HG03025 (cell line): ENCODE results near the gene CMC1.
A peak's percentile ranks its signal among the peaks of the same experiment; 100 is the strongest.
"Not testable (repeated sequence)": the region's sequence is repeated elsewhere in the genome, so short reads cannot be mapped to it uniquely, and the experiment has no call there.

Experiments
- ATAC-seq: cut with Tn5 transposase; IDR thresholded peaks from one replicate; pipeline ENCODE4 v1.9.1; 2021; ENCODE audit warnings: mild to moderate bottlenecking, moderate library complexity; ENCODE audit not compliant: unreplicated experiment, low FRiP score

CMC1 gene

DNA sequence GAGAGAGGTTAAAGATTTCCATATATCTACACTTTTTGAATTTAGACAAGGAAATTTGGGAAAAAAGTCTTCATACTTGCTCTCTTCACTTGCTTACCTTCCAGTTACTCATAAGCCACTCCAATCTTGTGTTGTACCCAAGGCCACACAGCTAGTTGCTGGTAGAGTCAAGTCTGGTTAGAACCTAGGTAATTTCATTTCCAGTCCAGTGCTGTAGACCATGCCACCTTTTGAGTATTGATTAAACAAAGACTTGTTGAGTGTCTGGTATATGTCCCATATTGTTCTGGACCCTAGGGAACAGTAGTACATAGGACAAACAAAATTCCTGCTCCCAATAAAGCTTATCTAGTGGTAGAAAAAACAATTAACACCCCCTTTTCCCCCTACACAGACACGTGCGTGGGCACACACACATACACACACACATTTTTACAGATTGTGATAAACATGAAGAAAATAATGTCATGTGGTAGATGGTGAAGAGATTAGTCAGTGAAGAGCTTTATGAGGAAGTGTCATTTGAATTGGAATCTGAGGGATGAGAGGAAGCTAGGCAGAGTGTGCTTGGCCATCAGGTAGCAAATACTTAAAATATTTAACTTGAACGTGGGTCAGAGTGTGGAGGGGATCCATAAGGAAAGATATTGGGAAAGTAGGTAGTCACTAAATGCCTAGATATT is 2.1 kb downstream of the CMC1 start:
- no peak for ATAC-seq

DNA sequence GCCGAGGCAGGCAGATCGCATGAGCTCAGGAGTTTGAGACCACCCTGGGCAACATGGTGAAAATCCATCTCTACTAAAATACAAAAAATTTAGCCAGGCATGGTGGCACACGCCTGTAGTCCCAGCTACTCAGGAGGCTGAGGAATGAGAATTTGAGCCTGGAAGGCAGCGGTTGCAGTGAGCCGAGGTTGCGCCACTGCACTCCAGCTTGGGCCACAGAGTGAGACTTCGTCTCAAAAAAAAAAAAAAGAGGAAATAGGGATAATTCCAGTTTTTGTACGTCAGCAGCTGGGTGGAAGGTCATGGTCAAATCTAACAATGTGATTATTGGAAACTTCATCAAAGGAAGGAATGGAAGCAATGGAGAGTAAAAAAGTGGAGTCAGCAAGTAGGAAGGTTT is 3.1 kb downstream of the CMC1 start:
- ATAC-seq = no peak

DNA sequence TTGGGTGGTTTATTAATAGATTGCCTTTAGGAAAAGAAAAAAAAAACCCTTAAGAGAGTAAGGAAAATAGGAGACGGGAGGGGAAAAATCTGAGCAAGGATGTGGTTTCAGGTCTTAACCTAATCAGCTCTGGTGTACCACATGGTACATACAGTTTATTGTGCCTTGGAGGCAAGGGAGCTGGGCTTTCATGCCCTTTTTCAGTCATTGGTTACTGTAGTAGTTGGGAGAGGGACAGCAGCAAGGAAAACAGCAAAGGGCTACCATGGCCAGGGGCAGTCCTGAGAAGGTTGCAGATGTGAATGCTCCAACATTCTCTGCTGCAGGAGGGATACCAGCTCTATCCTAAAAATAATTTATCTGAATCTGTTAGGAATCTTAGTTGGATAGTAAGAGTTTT is 5.9 kb downstream of the CMC1 start:
- ATAC-seq = no peak

DNA sequence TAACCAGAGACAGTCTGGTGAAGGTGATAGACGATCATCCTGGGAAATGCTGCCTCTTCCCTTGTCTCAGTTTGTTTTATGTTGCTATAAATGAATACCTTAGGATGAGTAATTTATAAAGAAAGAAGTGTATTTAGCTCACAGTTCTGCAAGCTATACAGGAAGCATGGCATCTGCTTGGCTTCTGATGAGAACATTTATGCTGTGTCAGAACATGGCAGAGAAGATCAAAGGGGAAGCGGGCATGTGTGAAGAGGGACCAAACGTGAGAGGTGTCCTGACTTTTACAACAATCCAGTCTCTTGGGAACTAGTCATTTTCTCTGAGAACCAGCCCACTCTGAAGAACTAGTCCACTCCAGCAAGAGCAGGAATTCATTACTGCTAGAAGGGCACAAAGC is 9.6 kb downstream of the CMC1 start:
- ATAC-seq = no peak

DNA sequence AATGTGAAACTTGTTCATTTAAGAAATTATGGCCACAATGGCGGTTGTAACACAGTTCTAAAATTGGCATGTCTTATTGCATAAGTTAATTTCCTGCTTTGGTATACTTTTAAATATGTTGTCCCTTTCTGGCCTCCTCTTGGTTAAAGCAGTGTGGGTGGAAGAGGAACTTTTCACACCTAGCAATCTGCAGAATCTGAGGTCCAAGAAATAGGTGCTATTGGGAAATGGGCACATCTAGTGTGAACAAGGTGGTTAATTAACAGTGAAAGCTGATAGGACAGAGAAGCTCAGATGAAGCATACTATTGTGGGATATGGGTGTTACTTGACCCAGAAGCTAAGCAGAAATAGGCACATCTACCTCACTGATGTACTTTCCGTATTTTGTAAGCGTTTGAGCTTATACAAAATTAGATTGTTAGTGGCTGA is 10.6 kb downstream of the CMC1 start:
- no peak for ATAC-seq

DNA sequence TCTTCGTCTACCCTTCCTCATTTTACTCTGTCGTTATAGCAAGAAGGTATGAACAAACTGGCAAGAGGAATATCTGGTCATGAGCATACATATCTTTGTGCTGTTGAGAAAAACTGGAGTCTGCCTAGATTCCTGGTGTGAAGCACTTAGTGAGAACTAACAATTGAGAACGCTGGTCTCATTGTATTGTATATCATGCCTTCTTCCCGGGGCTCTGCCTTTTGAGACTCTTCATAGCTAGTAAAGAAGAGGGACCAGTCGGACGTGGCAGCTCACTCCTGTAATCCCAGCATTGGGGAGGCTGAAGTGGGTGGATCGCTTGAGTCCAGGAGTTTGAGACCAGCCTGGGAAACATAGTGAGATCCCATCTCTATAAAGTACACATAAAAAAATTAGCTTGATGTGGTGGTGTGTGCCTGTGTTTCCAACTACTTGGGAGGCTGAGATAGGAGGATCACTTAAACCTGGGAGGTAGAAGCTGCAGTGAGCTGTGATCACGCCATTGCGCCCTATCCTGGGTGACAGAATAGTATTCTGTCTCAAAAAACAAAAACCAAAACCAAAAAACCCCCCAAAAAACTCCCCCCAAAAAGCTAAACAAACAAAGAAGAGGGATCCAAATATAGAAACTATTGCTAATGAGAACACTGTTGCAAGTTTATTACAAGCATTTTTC is 11.8 kb downstream of the CMC1 start:
- no peak for ATAC-seq

DNA sequence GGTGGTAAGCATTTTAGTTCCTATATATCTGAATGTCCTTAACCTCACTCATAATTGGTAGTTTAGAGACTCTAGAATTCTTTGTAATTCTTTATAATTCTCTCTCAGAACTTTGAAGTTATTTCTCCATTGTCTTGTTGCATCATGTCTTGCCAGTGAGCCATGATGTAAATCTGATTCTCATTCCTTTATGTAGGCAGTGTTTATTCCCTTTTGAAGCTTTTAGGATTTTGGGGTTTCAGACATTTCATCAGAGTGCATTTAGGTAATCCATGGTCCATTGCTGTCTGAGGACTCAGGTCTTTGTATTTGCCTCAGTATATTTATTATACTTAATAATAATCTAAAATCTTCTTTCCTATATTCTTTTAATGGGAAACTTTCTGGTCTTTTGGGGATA is 20.6 kb downstream of the CMC1 start:
- ATAC-seq = no peak

DNA sequence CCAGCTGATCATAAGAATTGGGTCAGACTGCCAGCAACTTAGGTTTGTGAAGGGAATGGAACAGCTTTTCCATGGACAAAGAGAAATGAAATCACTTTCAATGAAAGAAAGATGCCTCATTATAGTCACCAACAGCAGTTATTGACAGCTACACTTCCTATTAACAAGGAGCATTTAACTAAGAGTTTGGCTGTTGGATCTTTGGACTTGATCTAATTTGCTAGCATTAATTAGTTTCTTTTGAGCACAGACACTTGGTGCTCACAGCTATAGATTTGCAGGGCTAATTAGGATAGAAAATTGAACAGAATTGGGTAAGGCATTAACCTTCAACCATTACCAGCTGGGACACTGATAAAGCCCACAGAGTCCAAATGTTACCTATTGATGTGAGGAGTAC is 24.2 kb downstream of the CMC1 start:
- no peak for ATAC-seq

DNA sequence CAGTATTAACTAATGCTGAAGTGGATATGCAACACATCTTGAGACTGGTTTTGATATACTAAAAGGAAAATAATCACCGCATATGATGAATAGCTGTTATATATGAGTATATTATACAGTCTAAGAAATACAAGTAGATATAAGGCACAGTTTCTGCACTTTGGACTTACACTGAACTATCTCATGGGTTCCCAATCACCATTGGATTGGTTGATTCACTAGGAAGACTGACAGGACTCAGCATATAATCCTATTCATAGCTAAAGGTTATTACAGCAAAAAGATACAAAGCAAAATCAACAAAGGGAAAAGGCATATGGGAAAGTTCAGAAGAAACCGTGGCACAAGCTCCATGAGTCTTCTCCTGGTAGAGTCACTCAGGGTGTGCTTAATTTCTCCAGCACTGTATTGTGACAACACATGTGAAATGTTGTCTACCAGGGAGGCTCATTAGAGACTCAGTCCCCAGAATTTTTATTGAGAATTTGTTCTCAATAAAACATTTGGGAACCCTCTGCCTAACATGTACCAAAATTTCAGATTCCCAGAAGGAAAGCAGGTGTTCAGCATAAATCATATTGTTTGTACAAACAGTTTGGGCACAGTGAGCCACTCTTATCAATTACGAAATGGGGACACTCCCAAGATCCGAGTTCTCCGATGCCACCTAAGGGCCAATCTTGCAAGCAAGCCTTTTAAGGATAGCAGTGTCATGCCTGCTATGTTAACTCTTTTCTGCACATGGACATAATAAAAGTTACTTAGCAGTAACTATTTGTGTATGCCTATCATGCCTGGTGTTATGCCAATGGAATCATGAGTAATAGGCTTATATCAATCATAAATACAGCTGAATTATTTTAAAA is 26.8 kb downstream of the CMC1 start:
- no peak for ATAC-seq

DNA sequence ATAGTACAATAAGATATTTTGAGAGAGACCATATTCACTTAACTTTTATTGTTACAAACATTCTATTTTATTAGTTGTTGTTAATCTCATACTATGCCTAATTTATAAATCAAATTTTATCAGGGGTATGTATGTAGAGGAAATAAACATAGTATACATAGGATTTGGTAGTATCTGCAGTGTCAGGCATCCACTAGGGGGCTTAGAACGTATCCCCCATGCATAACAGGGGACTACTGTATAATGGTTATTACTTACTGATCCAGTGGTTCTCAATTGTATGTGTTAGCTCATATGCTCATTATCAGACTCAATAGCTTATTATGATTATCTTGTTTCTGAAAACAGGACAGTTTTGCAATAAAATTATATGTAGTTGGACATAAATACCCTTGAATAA is 27.6 kb downstream of the CMC1 start:
- ATAC-seq = no peak

DNA sequence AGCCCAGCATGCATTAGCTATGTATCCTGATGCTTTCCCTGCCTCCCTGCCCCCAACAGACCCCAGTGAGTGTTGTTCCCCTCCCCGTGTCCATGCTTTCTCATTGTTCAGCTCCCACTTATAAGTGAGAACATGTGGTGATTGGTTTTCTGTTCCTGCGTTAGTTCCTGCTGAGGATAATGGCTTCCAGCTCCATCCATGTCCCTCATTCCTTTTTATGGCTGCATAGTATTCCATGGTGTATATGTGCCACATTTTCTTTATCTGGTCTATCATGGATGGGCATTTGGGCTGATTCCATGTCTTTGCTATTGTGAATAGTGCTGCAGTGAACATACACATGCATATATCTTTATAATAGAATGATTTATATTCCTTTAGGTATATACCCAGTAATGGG is 28.5 kb downstream of the CMC1 start:
- not testable (repeated sequence) for ATAC-seq

DNA sequence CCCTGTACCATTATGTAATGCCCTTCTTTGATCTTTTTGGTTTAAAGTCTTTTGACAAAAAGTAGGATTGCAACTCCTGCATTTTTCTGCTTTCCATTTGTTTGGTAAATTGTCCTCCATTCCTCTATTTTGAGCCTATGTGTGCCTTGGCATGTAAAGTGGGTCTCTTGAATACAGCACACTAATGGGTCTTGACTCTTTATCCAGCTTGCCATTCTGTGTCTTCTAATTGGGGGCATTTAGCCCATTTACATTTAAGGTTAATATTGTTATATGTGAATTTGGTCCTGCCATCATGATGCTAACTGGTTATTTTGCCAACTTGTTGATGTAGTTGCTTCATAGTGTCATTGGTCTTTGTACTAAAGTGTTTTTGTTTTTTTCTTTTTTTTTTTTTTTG is 32.4 kb downstream of the CMC1 start:
- ATAC-seq = no peak

DNA sequence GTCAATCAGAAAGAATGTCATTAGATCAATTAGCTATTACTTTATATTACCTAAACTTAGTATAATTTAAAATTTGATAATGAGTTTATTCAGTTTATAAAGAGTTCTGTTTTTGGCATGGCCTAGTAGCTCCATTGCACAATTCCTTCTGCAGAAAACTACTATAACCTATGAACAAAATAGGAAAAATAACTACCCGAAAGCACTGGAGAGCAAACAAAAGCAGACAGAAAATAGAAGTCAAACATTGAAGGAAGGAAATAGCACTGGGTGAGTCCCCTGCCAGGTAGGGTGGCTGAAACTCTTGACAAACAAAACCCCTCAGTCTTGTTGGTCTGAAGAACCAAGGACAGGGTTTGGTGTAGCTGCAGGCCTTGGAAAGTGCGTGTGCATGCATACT is 37.5 kb downstream of the CMC1 start:
- ATAC-seq = no peak

DNA sequence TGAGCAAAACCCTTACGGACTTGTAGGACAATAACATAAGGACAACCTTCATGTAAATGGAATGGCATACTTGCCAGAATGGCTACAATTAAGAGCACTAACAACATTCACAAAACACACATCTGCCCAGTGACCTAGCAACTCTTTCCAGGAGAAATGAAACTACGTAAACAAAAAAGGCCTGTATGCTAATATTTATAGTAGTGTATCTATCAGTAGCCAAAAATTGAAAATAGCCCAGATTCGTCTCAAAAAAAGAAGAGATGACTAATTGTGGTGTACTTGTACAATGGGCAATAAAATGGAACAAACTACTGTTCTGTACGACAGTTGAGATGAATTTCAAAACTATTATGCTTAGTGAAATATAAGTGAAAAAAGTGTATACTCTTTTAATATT is 38.4 kb downstream of the CMC1 start:
- ATAC-seq = no peak

DNA sequence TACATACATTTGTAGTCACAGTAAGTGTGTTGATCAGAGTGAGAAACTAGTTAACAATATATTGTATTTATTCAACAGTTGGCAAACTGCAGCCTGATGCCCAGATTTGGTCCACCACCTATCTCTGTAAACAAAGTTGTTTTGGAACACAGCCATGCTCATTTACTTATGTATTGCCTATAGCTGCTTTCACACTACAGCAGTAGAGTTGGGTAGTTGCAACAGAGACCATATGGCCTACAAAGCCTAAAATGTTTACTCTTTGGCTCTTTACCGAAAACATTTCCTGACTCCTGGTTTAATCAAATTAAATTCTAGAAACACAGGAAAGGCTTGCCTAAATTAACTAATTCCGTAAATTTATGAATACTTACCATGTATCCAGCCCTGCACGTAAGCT is 39.4 kb downstream of the CMC1 start:
- no peak for ATAC-seq

DNA sequence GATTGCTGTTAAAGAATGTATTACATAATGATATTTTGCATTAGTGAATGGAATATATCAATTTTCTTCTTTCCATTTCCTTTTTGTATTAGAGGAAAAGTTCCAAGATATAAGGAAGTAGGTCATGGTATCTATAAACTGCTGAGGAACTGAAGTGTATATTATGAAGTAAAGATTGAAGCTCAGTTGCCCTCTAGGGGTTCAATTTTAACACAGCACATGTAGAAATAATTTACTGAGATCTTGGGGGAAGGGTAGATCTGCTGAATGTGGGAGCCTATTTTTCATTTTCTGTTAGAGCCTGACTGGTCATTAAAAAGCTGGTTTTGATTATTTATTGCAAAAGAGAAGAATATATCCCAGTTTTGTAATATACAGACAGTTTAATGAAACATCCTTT is 45.2 kb downstream of the CMC1 start:
- peak; percentile 78 for ATAC-seq

DNA sequence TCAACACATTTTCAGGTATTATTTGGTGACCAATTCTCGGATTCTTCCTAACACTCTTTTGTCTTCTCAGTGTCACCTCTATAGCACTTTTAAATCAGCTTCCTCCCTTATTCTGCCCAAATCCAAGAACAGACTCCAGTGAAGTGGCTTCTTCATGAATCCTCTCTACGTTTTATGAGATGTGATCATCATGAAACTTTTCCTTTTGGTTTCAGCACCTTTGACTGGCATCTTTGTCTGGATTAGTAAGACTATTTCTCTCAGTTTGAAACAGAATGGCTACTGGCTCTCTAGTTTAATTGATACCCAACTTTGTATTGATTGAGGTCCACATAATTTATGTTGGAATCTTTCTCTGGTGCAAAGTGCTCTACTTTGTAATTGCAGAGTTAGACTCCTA is 45.6 kb downstream of the CMC1 start:
- ATAC-seq = no peak

DNA sequence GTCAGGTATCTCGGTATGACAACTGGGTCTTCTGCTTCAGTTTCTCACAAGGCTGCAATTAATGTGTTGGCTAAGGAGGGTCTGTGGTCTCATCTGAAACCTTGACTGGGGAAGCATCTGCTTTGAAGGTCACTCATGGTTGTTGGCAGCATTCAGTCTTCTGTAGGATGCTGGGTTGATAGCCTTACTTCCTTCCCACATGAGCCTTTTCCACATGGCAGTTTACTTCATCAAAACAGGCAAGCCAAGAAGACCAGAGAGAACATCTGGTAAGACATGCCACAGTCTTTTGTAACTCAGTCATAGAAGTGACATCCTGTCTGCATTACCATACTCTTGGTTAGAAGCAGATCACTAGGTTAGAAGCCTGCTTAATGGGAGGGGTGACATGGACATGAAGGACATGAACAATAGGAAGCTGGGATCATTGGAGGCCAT is 49.5 kb downstream of the CMC1 start:
- ATAC-seq = no peak

DNA sequence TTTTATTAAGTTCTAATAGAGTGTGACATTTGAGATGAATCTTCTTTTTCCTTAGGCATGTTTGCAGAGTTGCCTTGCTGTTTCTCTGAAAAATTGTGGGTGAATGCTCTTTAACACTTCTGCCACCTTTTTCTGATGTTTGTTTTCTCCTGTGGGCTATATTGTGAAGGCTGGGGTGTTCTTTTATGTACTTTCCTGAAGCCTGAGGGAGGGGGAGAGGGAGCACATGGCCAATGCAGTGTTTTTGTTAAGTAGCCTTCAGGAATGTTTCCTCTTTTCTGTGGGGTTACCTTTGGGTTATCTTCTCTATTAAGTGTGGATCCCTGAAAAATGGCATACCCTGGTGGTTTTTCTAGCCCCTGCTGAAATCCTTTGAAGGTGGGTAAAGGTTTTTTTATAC is 50.2 kb downstream of the CMC1 start:
- no peak for ATAC-seq

DNA sequence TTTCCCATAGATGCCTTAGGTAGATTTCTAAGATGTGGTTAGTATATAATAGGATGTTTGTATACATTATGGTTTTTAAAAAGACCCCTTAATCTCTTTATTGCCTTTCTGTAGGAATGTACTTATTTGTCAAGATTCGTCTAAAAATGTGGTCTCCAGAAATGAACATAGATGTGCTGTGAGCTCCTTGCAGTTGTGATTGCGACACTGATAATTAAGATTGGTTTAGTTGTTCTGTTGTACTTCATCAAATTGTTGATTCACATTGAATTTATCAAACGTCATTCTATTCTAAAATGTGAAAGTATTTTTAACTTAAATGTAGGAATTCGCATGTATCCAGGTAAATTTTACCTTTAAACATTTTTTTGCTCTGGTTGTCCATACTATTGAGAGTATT is 51.2 kb downstream of the CMC1 start:
- ATAC-seq = no peak

DNA sequence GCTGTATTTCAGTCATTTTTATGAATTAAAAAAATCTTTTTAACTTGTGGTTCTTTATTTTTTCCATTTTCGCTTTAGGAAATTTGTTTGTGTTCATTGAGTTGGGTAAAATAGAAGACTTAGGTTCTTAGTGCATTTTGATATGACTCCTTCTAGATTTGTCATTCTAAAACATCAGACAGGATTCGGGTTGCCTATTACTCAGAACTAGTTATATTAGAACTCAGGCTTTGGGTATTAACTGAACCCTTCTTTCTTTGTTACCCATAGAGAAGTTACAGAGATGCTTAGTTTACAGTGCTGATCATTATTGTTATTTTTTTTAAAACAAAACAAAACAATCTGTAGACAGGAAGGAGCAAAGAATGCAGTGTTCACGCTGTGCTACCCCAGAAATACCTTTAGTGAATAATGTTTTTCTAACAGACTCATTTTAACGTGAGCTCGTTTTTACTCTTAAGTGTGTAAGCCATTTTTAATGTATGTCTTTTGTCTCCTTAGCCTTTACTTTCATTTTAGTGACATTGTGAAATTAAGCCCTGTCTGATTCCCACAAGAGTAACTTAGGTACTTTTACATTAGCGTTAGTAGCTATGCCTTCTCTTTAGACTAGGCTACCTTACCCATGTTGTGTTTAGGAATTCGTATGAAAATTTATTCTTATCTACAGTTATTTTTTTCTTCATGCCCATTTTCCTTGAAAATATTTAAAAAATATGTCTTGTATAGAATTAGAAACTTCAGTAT is 53.4 kb downstream of the CMC1 start:
- no peak for ATAC-seq
